Body of pancreas (tissue), 4 donors: Measurements from ENCODE around the gene ANKRD35. TPM values are rescaled to one million over a fixed set of nuclear protein-coding genes. Genes with fewer than 3 reads are reported as not detected.

Experiments used
- microRNA-seq, 2 donors: library from miRNA; unstranded; fragments of <30 nt; microRNA quantifications; one replicate each; pipeline ENCODE4, GENCODE V29; 2016; ENCODE audit warnings: borderline number of aligned reads in 2 of 2, borderline replicate concordance in 2 of 2
- small RNA-seq: library from RNA; depleted of rRNA; stranded (forward); fragments of <200 nt; gene quantifications from one replicate; pipeline ENCODE3, GENCODE V24; 2016
- total RNA-seq, 2 donors: library from RNA; depleted of rRNA; stranded (reverse); fragments of >200 nt; gene quantifications; one replicate each; pipeline ENCODE4 v1.1.0, GENCODE V29; 2016

ANKRD35 gene
- total RNA-seq, 2 donors from 2014 or later = 0.26 to 1.3 TPM

Small RNA genes lying within 50 kb of the gene (microRNA-seq; reads per million reads assigned to microRNA genes)
- 0 to 0.47 reads per million in 2 donors for gene MIR6736

Small RNA genes lying within 50 kb of the gene (small RNA-seq; reads per million reads assigned to genes)
- not detected for gene MIR6736

Other genes starting within 250 kb of the ANKRD35 start
- gene PDZK1, start 178.5 kb downstream of the ANKRD35 start, total RNA-seq = 10 to 100 TPM in 1 of 2 donors, 1 to 10 TPM in 1; 7.8 to 24.7 TPM
- gene CD160, start 166.4 kb downstream of the ANKRD35 start, total RNA-seq = not detected
- gene RNF115, start 61.8 kb downstream of the ANKRD35 start, total RNA-seq = 10 to 100 TPM; 12.7 to 13.2 TPM
- 10 to 100 TPM; 15.6 to 31.6 TPM for gene POLR3C, start 61.7 kb downstream of the ANKRD35 start, total RNA-seq
- 1 to 10 TPM in 1 of 2 donors, not detected in 1; 1.6 TPM for gene NUDT17, start 40.2 kb downstream of the ANKRD35 start, total RNA-seq
- 10 to 100 TPM; 14.2 to 17.6 TPM for gene PIAS3, start 26.8 kb downstream of the ANKRD35 start, total RNA-seq
- gene ITGA10, start 24.2 kb upstream of the ANKRD35 start, total RNA-seq = 1 to 10 TPM; 4.0 to 5.7 TPM
- 10 to 100 TPM; 10.5 to 11.4 TPM for gene PEX11B, start 32.9 kb upstream of the ANKRD35 start, total RNA-seq
- 10 to 100 TPM; 47.2 to 70.2 TPM for gene RBM8A, start 41.6 kb upstream of the ANKRD35 start, total RNA-seq
- gene LIX1L, start 72.2 kb upstream of the ANKRD35 start, total RNA-seq = 10 to 100 TPM in 1 of 2 donors, 1 to 10 TPM in 1; 8.3 to 16.5 TPM
- gene ANKRD34A, start 78.7 kb upstream of the ANKRD35 start, total RNA-seq = under 1 TPM in 1 of 2 donors, not detected in 1; 0.66 TPM
- 1 to 10 TPM; 7.8 to 8.6 TPM for gene POLR3GL, start 78.8 kb upstream of the ANKRD35 start, total RNA-seq
- 100 to 1,000 TPM; 414 to 820 TPM for gene TXNIP, start 110.7 kb upstream of the ANKRD35 start, total RNA-seq
- gene HJV, start 135.9 kb upstream of the ANKRD35 start, total RNA-seq = not detected